ENCODE results near the gene PTPRG. TPM values are rescaled to one million over a fixed set of nuclear protein-coding genes. Genes with fewer than 3 reads are reported as not detected.

The PTPRG gene
- total RNA-seq, 1 experiment from 2014 or later: 0.73 TPM

DNA sequence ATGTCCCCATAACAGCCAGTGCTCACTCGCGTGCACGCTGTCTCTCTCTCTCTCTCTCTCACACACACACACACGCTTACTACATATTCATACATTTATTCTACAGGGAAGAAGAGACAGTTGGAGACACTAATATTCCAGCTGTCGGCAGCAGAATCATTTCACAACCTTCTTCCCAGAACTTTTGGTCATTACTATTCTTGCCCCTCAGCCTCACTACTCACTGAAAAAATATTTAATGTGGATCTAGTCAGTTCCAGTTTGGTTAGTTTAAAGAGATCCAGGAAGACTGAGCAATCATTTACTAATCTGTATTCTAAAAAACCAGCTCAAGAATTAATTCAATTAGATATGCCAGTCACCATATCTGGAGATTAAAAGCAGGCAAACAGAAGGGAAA is 394.9 kb downstream of the PTPRG start:
- no peak overlapping the region for H3K4me2 ChIP-seq (ENCODE audit: low read length)
- no peak for DNase-seq

DNA sequence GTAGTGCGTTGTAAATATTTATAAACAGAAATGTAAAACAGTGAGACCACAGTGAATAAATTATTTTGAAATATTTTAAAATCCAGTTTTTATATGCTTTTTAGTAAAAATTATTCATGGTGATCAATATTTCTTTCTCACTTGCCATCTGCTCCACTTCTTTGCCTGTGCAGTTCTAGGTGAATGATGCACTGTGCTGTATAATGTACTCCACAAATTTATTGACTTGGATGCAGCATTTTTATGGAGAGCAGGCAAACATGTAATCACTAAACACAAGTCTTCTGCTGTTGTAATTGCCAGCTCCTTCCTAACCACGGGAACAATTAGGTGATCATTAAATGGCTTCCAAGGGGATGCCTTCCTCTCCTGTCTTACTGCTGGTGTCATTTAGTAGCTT is 395.9 kb downstream of the PTPRG start:
- Histone ChIP-seq H3K79me2 (ENCODE audit: low read length) (no peaks in the 10 kb centered on the region), H3K9me2 (replicated peaks; ENCODE audit: low read length) (no peaks in the 10 kb centered on the region), H3K36me3 (ENCODE audit: low read depth, low read length) (no peaks in the 10 kb centered on the region), H3K4me3 (ENCODE audit: low read length) (no peak overlapping the region), H3K27me3 (ENCODE audit: low read length) (no peaks in the 10 kb centered on the region), H3F3A (ENCODE audit: low read length, unreplicated experiment) (no peaks in the 10 kb centered on the region), H3K4me1 (ENCODE audit: insufficient read depth, low read length) (no peaks in the 10 kb centered on the region), H3K9ac (ENCODE audit: low read length) (no peak overlapping the region), H4K20me1 (ENCODE audit: low read length) (no peaks in the 10 kb centered on the region), H3K4me2 (ENCODE audit: low read length) (no peak overlapping the region), H2AFZ (ENCODE audit: low read length) (no peak overlapping the region), H3K9me3 (ENCODE audit: low read length) (no peaks in the 10 kb centered on the region), H3K27ac (ENCODE audit: low read length) (no peak overlapping the region)
- TF ChIP-seq CTCF (conservative IDR thresholded peaks at IDR 0.05; ENCODE audit: low read depth, low read length): no peak
- no peak for TF ChIP-seq EZH2 (IDR thresholded peaks at IDR 0.05; ENCODE audit: low read length, unreplicated experiment)
- TF ChIP-seq EZH2phosphoT487 (IDR thresholded peaks at IDR 0.05; ENCODE audit: borderline replicate concordance, low read length): no peak
- ChIA-PET CTCF (no interaction called here), POLR2A (ENCODE audit: unreplicated experiment) (no interaction called here)
- intact Hi-C loops (cut with micrococcal nuclease): no loop called here
- no TSS peak for BruUV-seq (replicated peaks)
- no peak for ATAC-seq
- no peak for DNase-seq

More for the DNA sequence above, 394.9 kb downstream of the PTPRG start:
- no peak overlapping the region for H3K9ac ChIP-seq (ENCODE audit: low read length)
- no peaks in the 10 kb centered on the region for H3K9me3 ChIP-seq (ENCODE audit: low read length)
- H3K36me3 ChIP-seq (ENCODE audit: low read depth, low read length): no peaks in the 10 kb centered on the region
- no peaks in the 10 kb centered on the region for H4K20me1 ChIP-seq (ENCODE audit: low read length)
- no peaks in the 10 kb centered on the region for H3K9me2 ChIP-seq (replicated peaks; ENCODE audit: low read length)
- ATAC-seq: no peak
- H3K79me2 ChIP-seq (ENCODE audit: low read length): no peaks in the 10 kb centered on the region
- TF ChIP-seq EZH2 (IDR thresholded peaks at IDR 0.05; ENCODE audit: low read length, unreplicated experiment) (no peak), CTCF (conservative IDR thresholded peaks at IDR 0.05; ENCODE audit: low read depth, low read length) (no peak), EZH2phosphoT487 (IDR thresholded peaks at IDR 0.05; ENCODE audit: borderline replicate concordance, low read length) (no peak)
- no TSS peak for BruUV-seq (replicated peaks)
- H3F3A ChIP-seq (ENCODE audit: low read length, unreplicated experiment): no peaks in the 10 kb centered on the region
- CTCF ChIA-PET: no interaction called here
- H3K4me1 ChIP-seq (ENCODE audit: insufficient read depth, low read length): no peaks in the 10 kb centered on the region
- intact Hi-C loops (cut with micrococcal nuclease): no loop called here
- no peak overlapping the region for H2AFZ ChIP-seq (ENCODE audit: low read length)
- POLR2A ChIA-PET (ENCODE audit: unreplicated experiment): no interaction called here
- no peak overlapping the region for H3K4me3 ChIP-seq (ENCODE audit: low read length)
- H3K27ac ChIP-seq (ENCODE audit: low read length): no peak overlapping the region
- no peaks in the 10 kb centered on the region for H3K27me3 ChIP-seq (ENCODE audit: low read length)

- no peak overlapping the region for H2AFZ ChIP-seq (ENCODE audit: low read length)
- intact Hi-C loops (cut with micrococcal nuclease): no loop called here
- TF ChIP-seq CTCF (conservative IDR thresholded peaks at IDR 0.05; ENCODE audit: low read depth, low read length) (no peak), EZH2 (IDR thresholded peaks at IDR 0.05; ENCODE audit: low read length, unreplicated experiment) (no peak), EZH2phosphoT487 (IDR thresholded peaks at IDR 0.05; ENCODE audit: borderline replicate concordance, low read length) (no peak)
- POLR2A ChIA-PET (ENCODE audit: unreplicated experiment): no interaction called here
- H3K4me3 ChIP-seq (ENCODE audit: low read length): no peak overlapping the region
- no peak overlapping the region for H3K27ac ChIP-seq (ENCODE audit: low read length)
- CTCF ChIA-PET: no interaction called here
- no peaks in the 10 kb centered on the region for H3K9me3 ChIP-seq (ENCODE audit: low read length)
- no peaks in the 10 kb centered on the region for H3F3A ChIP-seq (ENCODE audit: low read length, unreplicated experiment)
- H3K4me2 ChIP-seq (ENCODE audit: low read length): no peak overlapping the region
- no peak overlapping the region for H3K9ac ChIP-seq (ENCODE audit: low read length)
- no peaks in the 10 kb centered on the region for H3K4me1 ChIP-seq (ENCODE audit: insufficient read depth, low read length)
- H3K27me3 ChIP-seq (ENCODE audit: low read length): no peaks in the 10 kb centered on the region
- no peak for DNase-seq
- no peaks in the 10 kb centered on the region for H3K79me2 ChIP-seq (ENCODE audit: low read length)
- no peaks in the 10 kb centered on the region for H4K20me1 ChIP-seq (ENCODE audit: low read length)
- H3K9me2 ChIP-seq (replicated peaks; ENCODE audit: low read length): no peaks in the 10 kb centered on the region
- ATAC-seq: no peak
- H3K36me3 ChIP-seq (ENCODE audit: low read depth, low read length): no peaks in the 10 kb centered on the region
- BruUV-seq (replicated peaks): no TSS peak
Observed at GRCh38 chr3:61960976-61961375, 399.6 kb downstream of the PTPRG start.

All from PC-3 (cell line).